OCI-M1 (cell line): ENCODE results near the gene SHCBP1.
A peak's percentile ranks its signal among the peaks of the same experiment; 100 is the strongest.

Source experiments
- DNase-seq: peaks from one replicate; lab custom pipeline; 2025; lab: John Stamatoyannopoulos, UW

SHCBP1 gene

DNA sequence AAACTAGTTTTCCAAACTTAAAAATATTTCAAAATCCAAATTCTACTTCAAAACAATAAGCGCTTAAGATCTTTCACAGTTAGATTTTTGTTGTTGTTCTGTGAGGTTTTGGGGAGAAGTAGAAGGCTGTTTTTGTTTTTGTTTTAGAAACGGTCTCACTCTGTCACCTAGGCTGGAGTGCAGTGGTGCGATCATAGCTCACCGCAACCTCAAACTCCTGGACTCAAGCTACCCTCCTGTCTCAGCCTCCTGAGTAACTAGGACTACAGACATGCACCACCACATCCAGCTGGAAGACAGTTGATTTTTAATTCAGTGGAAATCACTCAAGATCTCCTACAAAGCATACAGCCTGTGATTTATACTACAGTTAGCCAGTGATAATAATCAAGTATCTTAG lies 2.7 kb downstream of the SHCBP1 start:
- no peak for DNase-seq

DNA sequence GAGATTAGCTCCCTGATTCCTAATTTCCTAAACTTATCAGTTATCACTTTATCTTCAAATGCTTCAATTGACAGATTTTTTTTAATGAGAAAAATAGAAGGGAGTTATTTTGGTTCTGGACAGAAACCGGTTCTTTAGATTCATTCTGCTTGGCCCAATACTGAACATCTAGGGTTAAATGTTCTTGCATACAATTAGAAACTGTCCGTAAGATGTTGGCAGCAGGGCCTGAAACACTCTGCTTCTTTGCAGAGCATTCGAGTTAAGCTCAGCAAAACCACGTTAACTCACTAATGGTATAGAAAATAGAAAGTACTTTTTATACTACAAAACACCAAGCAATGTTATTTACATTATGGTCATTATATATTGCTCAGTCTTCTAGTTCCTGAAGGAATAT lies 7.2 kb downstream of the SHCBP1 start:
- no peak for DNase-seq

DNA sequence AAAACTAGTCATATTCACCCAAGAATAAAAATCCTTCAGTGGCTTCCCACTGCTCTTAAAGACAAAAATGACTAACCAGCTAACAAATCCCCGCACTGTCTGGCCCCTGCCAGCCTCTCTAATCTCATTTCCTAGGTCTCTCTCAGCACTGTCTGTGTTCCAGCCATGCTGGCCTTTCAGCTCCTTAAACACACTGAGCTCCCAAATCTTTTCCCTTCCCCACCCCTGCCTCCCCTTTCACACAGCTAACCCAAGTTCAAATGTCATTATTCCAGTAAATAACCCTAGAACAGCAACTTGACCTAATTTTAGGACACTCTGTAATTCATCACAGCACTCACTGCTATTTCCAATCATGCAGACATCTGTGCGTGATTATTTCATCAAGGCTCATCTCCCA lies 7.8 kb downstream of the SHCBP1 start:
- DNase-seq = no peak

DNA sequence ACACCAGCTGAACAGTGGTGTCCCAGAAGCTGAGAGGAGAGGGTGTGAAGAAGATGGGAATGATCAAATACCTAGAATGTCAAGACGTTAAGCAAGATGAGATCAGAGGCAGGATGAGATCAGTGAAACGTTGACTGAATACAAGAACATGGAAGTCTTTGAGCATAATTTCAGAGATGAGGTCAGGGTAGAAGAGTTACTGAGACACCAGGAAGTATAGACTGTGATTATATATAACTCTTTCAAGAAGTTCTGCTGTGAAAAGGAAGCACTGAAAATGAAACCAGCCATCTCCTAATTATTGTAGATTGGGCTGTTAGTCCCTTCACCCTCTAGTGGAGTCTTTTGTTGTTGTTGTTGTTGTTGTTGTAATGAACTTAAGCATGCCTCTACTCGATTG lies 9.1 kb downstream of the SHCBP1 start:
- no peak for DNase-seq

- peak; percentile 71 for DNase-seq
Measured at GRCh38 chr16:46607529-46607928, 13.7 kb downstream of the SHCBP1 start.

- no peak for DNase-seq
Measured at GRCh38 chr16:46606231-46606630, 14.9 kb downstream of the SHCBP1 start.

DNA sequence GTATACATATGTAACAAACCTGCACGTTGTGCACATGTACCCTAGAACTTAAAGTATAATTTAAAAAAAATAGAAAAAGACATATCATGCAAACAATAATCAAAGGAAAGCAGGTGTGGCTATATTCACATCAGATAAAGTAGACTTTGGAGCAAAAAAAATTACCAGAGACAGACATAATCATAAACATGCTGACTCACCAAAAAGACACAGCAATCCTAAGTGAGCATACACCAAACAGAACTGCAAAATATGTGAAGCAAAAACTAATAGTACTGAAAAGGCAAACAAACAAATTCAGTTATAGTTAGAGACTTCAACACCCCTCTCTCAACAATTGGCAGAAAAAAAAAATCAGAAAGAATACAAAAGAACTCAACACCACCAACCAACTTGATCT lies 29.9 kb downstream of the SHCBP1 start:
- DNase-seq = peak; percentile 5

DNA sequence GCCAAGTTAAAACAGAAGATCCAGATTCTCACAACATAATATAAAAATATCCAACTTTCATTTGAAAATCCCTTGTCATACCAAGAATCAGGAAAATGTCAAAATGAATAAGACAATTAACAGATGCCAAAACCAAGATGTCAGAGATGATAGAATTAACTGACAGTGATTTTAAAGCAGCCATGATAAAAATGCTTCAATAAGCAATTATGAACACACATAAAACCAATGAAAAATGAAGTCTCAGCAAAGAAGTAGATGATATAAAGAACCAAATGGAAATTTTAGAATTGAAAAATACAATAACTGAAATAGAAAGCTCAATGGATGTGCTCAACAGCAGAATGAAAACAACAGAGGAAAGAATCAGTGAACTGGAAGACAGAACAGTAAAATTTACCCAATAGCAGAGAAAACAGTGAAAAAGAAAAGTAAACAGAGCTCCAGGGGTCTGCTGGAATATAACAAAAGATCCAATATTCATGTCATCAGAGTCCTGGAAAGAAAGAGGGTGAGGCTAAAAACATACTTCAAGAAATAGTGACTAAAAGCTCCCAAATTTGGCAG lies 35.1 kb downstream of the SHCBP1 start:
- DNase-seq = no peak

DNA sequence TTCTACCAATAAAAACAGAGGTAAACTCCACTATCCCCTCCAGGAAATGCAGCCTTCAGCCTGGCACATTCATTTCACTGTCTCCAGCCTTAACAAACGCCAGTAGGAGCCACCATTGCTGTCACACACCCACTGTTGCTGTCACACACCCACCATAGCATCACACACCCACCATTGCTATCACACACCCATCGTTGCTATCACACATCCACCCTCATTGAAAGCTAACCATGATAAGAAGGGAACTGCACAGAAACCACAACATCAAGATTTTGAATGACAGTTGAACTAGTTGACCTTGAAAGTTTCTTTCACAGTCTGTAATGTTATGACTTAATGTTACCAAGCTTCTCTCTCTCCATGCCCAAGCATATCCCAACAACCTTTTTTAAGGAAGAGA lies 38.1 kb downstream of the SHCBP1 start:
- DNase-seq = peak; percentile 53

DNA sequence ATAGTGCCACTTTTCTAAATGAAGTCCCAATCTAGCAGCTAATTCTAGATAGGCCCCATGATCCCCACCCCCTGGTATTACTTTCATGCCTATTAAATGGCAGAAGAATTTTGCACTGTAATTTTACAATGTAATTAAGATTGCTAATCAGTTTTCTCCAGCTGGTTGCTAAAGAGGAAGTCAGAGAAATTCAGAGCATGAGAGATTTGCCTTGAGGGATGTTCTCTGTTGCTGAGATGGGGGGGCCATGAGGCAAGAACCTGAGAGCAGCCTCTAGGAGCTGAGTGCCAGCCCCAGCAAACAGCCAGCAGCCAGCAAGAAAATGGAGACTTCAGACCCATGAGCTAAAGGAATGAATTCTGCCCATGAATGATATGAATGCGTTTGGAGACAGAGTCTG lies 38.9 kb downstream of the SHCBP1 start:
- DNase-seq = peak; percentile 86

GRCh38 chr16:46577988-46578579 lies 43.1 kb downstream of the SHCBP1 start:
- no peak for DNase-seq

DNA sequence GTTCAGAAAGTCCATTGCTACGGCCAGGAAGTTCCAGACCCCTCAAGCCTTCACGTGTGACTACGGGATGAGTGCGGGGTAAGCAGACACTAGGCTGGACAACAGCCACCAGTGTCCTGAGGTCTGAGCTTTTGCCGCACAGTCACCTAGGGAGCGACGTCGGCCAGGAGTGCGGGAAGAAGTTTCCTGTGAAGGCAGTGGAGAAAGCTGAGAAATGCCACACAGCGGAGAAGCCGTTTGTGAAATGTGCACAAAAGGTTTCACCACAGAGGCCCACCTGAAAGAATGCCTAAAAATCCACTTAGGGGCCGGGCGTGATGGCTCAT lies 47.4 kb downstream of the SHCBP1 start:
- DNase-seq = no peak

DNA sequence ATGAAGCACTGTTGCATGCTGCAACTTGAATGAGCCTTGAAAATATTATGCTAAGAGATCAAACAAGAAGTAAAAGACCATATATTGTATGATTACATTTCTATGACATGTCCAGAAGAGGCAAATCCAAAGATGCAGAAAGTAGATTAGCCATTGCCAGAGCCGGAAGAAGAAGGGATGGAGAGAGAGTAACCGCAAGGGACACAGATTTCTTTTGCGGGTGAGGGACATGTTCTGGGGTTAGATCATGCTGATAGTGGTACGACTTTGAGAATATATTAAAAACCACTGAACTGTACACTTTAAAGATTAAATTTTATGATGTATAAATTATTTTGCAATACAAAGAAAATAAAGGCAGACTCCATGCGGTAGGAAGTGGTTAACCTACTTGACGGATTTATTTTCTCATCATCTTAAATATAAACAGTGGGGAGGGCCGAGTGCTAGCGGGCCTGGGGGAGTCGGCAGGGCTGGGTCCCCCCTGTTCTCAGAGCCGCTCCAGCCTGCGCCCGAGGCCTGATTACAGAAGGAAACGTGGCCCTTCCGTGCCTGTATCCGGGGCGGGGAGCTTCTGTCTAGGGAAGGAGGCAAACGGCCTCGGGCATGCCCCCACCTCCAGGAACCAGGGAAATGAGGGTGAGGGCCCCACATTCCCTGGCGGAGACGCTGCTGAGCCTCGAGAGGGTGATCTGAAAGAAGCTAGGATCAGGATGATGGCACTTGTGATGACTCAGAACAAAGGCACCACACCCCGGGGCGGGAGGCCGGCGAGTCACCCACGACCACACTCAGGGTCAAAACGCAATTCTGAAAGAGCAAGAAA lies 48.0 kb downstream of the SHCBP1 start:
- no peak for DNase-seq

GRCh38 chr16:46569231-46569735 lies 51.9 kb downstream of the SHCBP1 start:
- no peak for DNase-seq

DNA sequence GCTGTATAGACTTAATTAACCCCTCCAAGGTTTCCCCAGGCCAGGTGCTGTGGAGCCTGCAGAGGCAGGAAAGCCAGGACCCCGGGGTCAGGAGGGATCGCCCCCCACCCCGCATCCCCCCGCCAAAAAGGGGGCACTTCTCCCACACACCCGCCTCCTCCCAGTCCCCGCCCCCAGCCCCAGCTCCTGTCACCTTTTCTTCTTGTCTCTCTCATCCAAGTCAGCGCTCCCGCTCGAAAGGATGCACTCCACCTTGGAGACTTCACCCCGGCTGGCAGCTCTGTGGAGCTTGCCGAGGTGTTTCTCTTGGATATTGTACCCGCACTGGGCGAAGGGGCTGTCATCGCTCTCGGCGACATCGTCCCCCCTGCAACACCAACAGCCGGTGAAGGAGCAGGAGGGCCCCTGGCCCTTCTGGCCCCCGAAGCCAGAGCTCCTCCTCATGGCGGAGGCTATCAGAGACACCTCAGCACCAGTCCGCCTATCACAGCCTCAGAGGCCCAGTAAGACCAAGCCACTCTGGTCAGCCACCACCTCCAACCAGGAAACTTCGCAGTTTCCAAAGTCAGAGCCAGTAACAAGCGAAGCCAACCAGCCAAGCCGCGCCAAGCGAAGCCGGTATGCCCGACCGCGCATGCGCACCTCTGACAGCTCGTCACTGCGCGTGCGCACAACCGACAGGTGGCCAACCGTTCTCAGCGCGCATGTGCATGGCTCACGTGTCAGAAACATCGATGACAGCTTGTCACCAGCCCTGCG lies 52.5 kb downstream of the SHCBP1 start:
- DNase-seq = no peak

DNA sequence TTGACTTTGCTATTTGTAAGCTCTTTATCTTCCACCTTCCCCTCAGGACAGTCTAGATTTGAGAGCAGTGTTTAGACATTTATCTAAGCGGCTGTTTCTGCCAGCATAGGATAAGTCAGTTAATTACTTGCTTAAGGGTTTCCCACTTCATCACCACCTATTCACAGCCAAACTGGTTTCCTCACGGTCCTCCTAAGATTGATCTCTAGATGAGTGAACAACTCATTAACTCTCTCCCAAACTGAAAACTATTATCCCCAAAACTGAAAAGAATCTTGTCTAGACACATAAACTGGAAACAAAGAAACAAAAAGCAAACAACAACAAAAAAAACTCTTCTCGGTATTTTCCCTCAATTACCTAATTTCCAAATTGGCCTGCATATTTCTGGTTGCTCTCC lies 58.2 kb downstream of the SHCBP1 start:
- DNase-seq = no peak

GRCh38 chr16:46558018-46558417 lies 63.2 kb downstream of the SHCBP1 start:
- DNase-seq = no peak

- no peak for DNase-seq
Measured at GRCh38 chr16:46555951-46556350, 65.2 kb downstream of the SHCBP1 start.

- peak; percentile 79 for DNase-seq
Measured at GRCh38 chr16:46554435-46554834, 66.7 kb downstream of the SHCBP1 start.

- DNase-seq = no peak
Measured at GRCh38 chr16:46549477-46549876, 71.7 kb downstream of the SHCBP1 start.
